Measurements from ENCODE around the gene DGAT2. TPM values are rescaled to one million over a fixed set of nuclear protein-coding genes. Genes with fewer than 3 reads are reported as not detected.

DGAT2 gene
- total RNA-seq, 2 experiments from 2014 or later: 0.19 to 0.25 TPM

GRCh38 chr11:75783416-75784084 is 15.0 kb downstream of the DGAT2 start:
- ChIA-PET POLR2A (no interaction called here), CTCF (no interaction called here)
- H3K27me3 Mint-ChIP-seq: no peaks in the 10 kb centered on the region
- H3K36me3 ChIP-seq (ENCODE audit: insufficient read depth, low read length): no peaks in the 10 kb centered on the region
- H3K4me3 ChIP-seq (ENCODE audit: low read length): no peak overlapping the region
- H3K27ac Mint-ChIP-seq: no peak overlapping the region
- no peak for ATAC-seq (ENCODE audit: poor library complexity)
- H3K4me1 Mint-ChIP-seq (ENCODE audit: low read depth): no peaks in the 10 kb centered on the region
- intact Hi-C loops (cut with DNase I, micrococcal nuclease): no loop called here
- peaks cover 3% of the 10 kb centered on the region for H3K4me1 ChIP-seq (ENCODE audit: insufficient read depth, low read length)
- no peak overlapping the region for H3K27ac ChIP-seq (ENCODE audit: low read depth in 1 of 2, low read length in 2 of 2)
- H3K27me3 ChIP-seq (ENCODE audit: control insufficient read depth in 1 of 2, insufficient read depth in 2 of 2, low read length in 2 of 2): no peaks in the 10 kb centered on the region
- TF ChIP-seq CTCF (IDR thresholded peaks at IDR 0.05): no peak
- no peak for DNase-seq
- no peaks in the 10 kb centered on the region for H3K36me3 Mint-ChIP-seq (ENCODE audit: low read depth)
- no peaks in the 10 kb centered on the region for H3K9me3 ChIP-seq (ENCODE audit: control insufficient read depth in 1 of 2, insufficient read depth in 1 of 2, low read length in 2 of 2)
- H3K9me3 Mint-ChIP-seq: no peaks in the 10 kb centered on the region
- no peak overlapping the region for H3K4me3 Mint-ChIP-seq

GRCh38 chr11:75784085-75784478 is 15.5 kb downstream of the DGAT2 start:
- DNase-seq (no peak), ATAC-seq (ENCODE audit: poor library complexity) (no peak)
- no peak for TF ChIP-seq CTCF (IDR thresholded peaks at IDR 0.05)

GRCh38 chr11:75784506-75784905 is 15.9 kb downstream of the DGAT2 start:
- no peak for TF ChIP-seq CTCF (IDR thresholded peaks at IDR 0.05)
- H3K36me3 ChIP-seq (ENCODE audit: insufficient read depth, low read length): no peaks in the 10 kb centered on the region
- no peaks in the 10 kb centered on the region for H3K27me3 ChIP-seq (ENCODE audit: control insufficient read depth in 1 of 2, insufficient read depth in 2 of 2, low read length in 2 of 2)
- POLR2A ChIA-PET: no interaction called here
- Mint-ChIP-seq H3K4me1 (ENCODE audit: low read depth) (no peaks in the 10 kb centered on the region), H3K27ac (no peak overlapping the region), H3K9me3 (no peaks in the 10 kb centered on the region), H3K36me3 (ENCODE audit: low read depth) (no peaks in the 10 kb centered on the region), H3K27me3 (no peaks in the 10 kb centered on the region), H3K4me3 (no peak overlapping the region)
- peaks cover 3% of the 10 kb centered on the region for H3K4me1 ChIP-seq (ENCODE audit: insufficient read depth, low read length)
- no peak for DNase-seq
- no peaks in the 10 kb centered on the region for H3K9me3 ChIP-seq (ENCODE audit: control insufficient read depth in 1 of 2, insufficient read depth in 1 of 2, low read length in 2 of 2)
- no peak for ATAC-seq (ENCODE audit: poor library complexity)
- intact Hi-C loops (cut with DNase I, micrococcal nuclease): no loop called here
- CTCF ChIA-PET: no interaction called here
- no peak overlapping the region for H3K27ac ChIP-seq (ENCODE audit: low read depth in 1 of 2, low read length in 2 of 2)
- H3K4me3 ChIP-seq (ENCODE audit: low read length): no peak overlapping the region

More at GRCh38 chr11:75784085-75784478, 15.5 kb downstream of the DGAT2 start:
- Histone ChIP-seq H3K27me3 (ENCODE audit: control insufficient read depth in 1 of 2, insufficient read depth in 2 of 2, low read length in 2 of 2) (no peaks in the 10 kb centered on the region), H3K4me1 (ENCODE audit: insufficient read depth, low read length) (peaks cover 3% of the 10 kb centered on the region), H3K4me3 (ENCODE audit: low read length) (no peak overlapping the region), H3K27ac (ENCODE audit: low read depth in 1 of 2, low read length in 2 of 2) (no peak overlapping the region), H3K36me3 (ENCODE audit: insufficient read depth, low read length) (no peaks in the 10 kb centered on the region), H3K9me3 (ENCODE audit: control insufficient read depth in 1 of 2, insufficient read depth in 1 of 2, low read length in 2 of 2) (no peaks in the 10 kb centered on the region)
- POLR2A ChIA-PET: no interaction called here
- intact Hi-C loops (cut with DNase I, micrococcal nuclease): no loop called here
- Mint-ChIP-seq H3K27me3 (no peaks in the 10 kb centered on the region), H3K36me3 (ENCODE audit: low read depth) (no peaks in the 10 kb centered on the region), H3K9me3 (no peaks in the 10 kb centered on the region), H3K27ac (no peak overlapping the region), H3K4me1 (ENCODE audit: low read depth) (no peaks in the 10 kb centered on the region), H3K4me3 (no peak overlapping the region)
- CTCF ChIA-PET: no interaction called here
